ENCODE data around the gene PCDHGA8.
A peak's percentile ranks its signal among the peaks of the same experiment; 100 is the strongest.

PCDHGA8 gene

DNA sequence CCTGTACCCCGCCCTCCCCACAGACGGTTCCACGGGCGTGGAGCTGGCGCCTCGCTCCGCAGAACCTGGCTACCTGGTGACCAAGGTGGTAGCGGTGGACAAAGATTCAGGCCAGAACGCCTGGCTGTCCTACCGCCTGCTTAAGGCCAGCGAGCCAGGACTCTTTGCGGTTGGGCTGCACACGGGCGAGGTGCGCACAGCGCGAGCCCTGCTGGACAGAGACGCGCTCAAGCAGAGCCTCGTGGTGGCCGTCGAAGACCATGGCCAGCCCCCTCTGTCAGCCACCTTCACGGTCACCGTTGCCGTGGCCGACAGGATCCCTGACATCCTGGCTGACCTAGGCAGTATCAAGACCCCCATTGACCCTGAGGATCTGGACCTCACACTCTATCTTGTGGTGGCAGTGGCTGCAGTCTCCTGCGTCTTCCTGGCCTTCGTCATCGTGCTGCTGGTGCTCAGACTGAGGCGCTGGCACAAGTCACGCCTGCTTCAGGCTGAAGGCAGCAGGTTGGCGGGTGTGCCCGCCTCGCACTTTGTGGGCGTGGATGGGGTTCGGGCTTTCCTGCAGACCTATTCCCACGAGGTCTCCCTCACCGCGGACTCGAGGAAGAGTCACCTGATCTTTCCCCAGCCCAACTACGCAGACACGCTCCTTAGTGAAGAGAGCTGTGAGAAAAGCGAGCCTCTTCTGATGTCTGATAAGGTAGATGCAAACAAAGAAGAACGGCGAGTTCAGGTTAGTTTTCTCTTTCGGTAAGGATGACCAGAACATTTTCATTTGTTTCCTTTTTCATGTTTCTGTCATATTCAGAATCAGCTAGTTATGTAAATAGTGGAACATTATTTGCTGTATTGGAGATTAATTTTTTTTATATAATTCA is 26.2 kb upstream of the PCDHGA8 start:
- Histone ChIP-seq H3K27me3 (ENCODE audit: control insufficient read depth in 1 of 2, insufficient read depth in 1 of 2, low read length in 2 of 2) (peaks cover 0 to 4% of the 10 kb centered on the region in 2 experiments), H3K4ac (ENCODE audit: low read depth in 1 of 2, low read length in 2 of 2) (no peak overlapping the region), H3K18ac (ENCODE audit: low read depth in 1 of 2, low read length in 2 of 2) (no peak overlapping the region), H4K8ac (ENCODE audit: low read length) (no peak overlapping the region), H3K23ac (ENCODE audit: low read length in 2 of 2) (no peak overlapping the region), H4K91ac (ENCODE audit: low read length) (no peak overlapping the region), H3K14ac (ENCODE audit: low read length in 2 of 2) (no peak overlapping the region), H3K79me1 (replicated peaks; ENCODE audit: low read length, poor library complexity, severe bottlenecking) (no peaks in the 10 kb centered on the region), H2BK120ac (ENCODE audit: low read depth, low read length) (no peak overlapping the region), H3K4me3 (ENCODE audit: insufficient read depth in 1 of 2, low read depth in 1 of 2, low read length in 2 of 2) (no peak overlapping the region), H3K4me1 (ENCODE audit: control insufficient read depth, insufficient read depth, low read depth, low read length) (no peaks in the 10 kb centered on the region), H3K27ac (ENCODE audit: low read length, poor library complexity, severe bottlenecking) (no peak overlapping the region), H3K9ac (ENCODE audit: low read length) (no peak overlapping the region), H3K36me3 (ENCODE audit: control insufficient read depth in 1 of 2, insufficient read depth in 2 of 2, low read depth in 1 of 2, low read length in 2 of 2) (no peaks in the 10 kb centered on the region), H2AFZ (ENCODE audit: low read depth, low read length) (no peak overlapping the region), H2AK5ac (ENCODE audit: low read length, severe bottlenecking) (no peak overlapping the region), H2BK15ac (ENCODE audit: low read depth, poor library complexity, severe bottlenecking) (no peak overlapping the region), H3K9me3 (ENCODE audit: control insufficient read depth, low read length) (peaks cover 58% of the 10 kb centered on the region), H3K4me2 (ENCODE audit: low read length, poor library complexity, severe bottlenecking) (no peak overlapping the region), H2BK12ac (ENCODE audit: low read length in 2 of 2) (no peak overlapping the region), H2BK5ac (ENCODE audit: low read depth, low read length, poor library complexity, severe bottlenecking) (no peak overlapping the region)
- DNase-seq: no peak
- 93% methylated on average over 45 of the region's 46 CpGs for WGBS

GRCh38 chr5:141369994-141370848 is 22.2 kb upstream of the PCDHGA8 start, which contains the start of gene PCDHGB3:
PCDHGB3 (plus strand) TSS chr5:141370242; CDS start chr5:141370395, 153 bp downstream.
- Histone ChIP-seq H3K27ac (ENCODE audit: low read length, poor library complexity, severe bottlenecking) (no peak within 1 kb of the TSS), H4K8ac (ENCODE audit: low read length) (no peak within 1 kb of the TSS)
- WGBS: 91% methylated on average over 32 of the region's 32 CpGs

DNA sequence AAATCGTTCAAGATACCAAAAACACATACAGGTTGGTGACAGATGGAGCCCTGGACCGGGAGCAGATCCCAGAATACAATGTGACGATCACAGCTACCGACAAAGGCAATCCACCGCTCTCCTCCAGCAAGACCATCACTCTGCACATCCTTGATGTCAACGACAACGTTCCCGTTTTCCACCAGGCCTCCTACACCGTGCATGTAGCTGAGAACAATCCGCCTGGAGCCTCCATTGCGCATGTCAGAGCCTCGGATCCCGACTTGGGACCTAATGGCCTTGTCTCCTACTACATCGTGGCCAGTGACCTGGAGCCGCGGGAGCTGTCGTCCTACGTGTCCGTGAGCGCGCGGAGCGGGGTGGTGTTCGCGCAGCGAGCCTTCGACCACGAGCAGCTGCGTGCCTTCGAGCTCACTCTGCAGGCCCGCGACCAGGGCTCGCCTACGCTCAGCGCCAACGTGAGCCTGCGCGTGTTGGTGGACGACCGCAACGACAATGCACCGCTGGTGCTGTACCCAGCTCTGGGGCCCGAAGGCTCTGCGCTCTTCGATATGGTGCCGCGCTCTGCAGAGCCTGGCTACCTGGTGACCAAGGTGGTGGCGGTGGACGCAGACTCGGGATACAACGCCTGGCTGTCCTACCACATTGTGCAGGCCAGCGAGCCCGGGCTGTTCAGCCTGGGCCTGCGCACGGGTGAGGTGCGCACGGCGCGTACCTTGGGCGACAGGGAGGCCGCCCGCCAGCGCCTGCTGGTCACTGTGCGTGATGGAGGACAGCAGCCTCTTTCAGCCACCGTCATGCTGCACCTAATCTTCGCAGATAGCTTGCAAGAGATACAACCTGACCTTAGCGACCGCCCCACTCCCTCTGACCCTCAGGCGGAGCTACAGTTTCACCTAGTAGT is 20.6 kb upstream of the PCDHGA8 start:
- H3K4me1 ChIP-seq (ENCODE audit: control insufficient read depth, insufficient read depth, low read depth, low read length): no peaks in the 10 kb centered on the region
- H4K91ac ChIP-seq (ENCODE audit: low read length): no peak overlapping the region
- no peak overlapping the region for H3K23ac ChIP-seq (ENCODE audit: low read length in 2 of 2)
- H3K4me3 ChIP-seq (ENCODE audit: insufficient read depth in 1 of 2, low read depth in 1 of 2, low read length in 2 of 2): peak overlapping the region; percentile 30 to 31
- H3K9ac ChIP-seq (ENCODE audit: low read length): no peak overlapping the region
- peaks cover 0 to 13% of the 10 kb centered on the region in 2 experiments for H3K27me3 ChIP-seq (ENCODE audit: control insufficient read depth in 1 of 2, insufficient read depth in 1 of 2, low read length in 2 of 2)
- H3K36me3 ChIP-seq (ENCODE audit: control insufficient read depth in 1 of 2, insufficient read depth in 2 of 2, low read depth in 1 of 2, low read length in 2 of 2): peaks cover 0 to 8% of the 10 kb centered on the region in 2 experiments
- no peak overlapping the region for H4K8ac ChIP-seq (ENCODE audit: low read length)
- no peak for DNase-seq
- H2BK120ac ChIP-seq (ENCODE audit: low read depth, low read length): no peak overlapping the region
- H3K9me3 ChIP-seq (ENCODE audit: control insufficient read depth, low read length): peaks cover 48% of the 10 kb centered on the region
- no peaks in the 10 kb centered on the region for H3K79me1 ChIP-seq (replicated peaks; ENCODE audit: low read length, poor library complexity, severe bottlenecking)
- H3K27ac ChIP-seq (ENCODE audit: low read length, poor library complexity, severe bottlenecking): no peak overlapping the region
- H3K14ac ChIP-seq (ENCODE audit: low read length in 2 of 2): no peak overlapping the region
- no peak overlapping the region for H3K18ac ChIP-seq (ENCODE audit: low read depth in 1 of 2, low read length in 2 of 2)
- no peak overlapping the region for H2AK5ac ChIP-seq (ENCODE audit: low read length, severe bottlenecking)
- H3K4me2 ChIP-seq (ENCODE audit: low read length, poor library complexity, severe bottlenecking): no peak overlapping the region
- no peak overlapping the region for H2BK5ac ChIP-seq (ENCODE audit: low read depth, low read length, poor library complexity, severe bottlenecking)
- no peak overlapping the region for H3K4ac ChIP-seq (ENCODE audit: low read depth in 1 of 2, low read length in 2 of 2)
- WGBS: 94% methylated on average over 69 of the region's 69 CpGs
- H2BK15ac ChIP-seq (ENCODE audit: low read depth, poor library complexity, severe bottlenecking): no peak overlapping the region
- no peak overlapping the region for H2AFZ ChIP-seq (ENCODE audit: low read depth, low read length)
- no peak overlapping the region for H2BK12ac ChIP-seq (ENCODE audit: low read length in 2 of 2)

More at GRCh38 chr5:141369994-141370848, 22.2 kb upstream of the PCDHGA8 start, which contains the start of gene PCDHGB3:
- Histone ChIP-seq H2BK120ac (ENCODE audit: low read depth, low read length) (no peak within 1 kb of the TSS), H4K91ac (ENCODE audit: low read length) (no peak within 1 kb of the TSS), H2BK5ac (ENCODE audit: low read depth, low read length, poor library complexity, severe bottlenecking) (no peak within 1 kb of the TSS), H3K23ac (ENCODE audit: low read length in 2 of 2) (no peak within 1 kb of the TSS), H3K4ac (ENCODE audit: low read depth in 1 of 2, low read length in 2 of 2) (no peak within 1 kb of the TSS), H2AK5ac (ENCODE audit: low read length, severe bottlenecking) (no peak within 1 kb of the TSS), H3K4me1 (ENCODE audit: control insufficient read depth, insufficient read depth, low read depth, low read length) (no peaks in the 10 kb centered on the region), H3K14ac (ENCODE audit: low read length in 2 of 2) (no peak within 1 kb of the TSS), H3K36me3 (ENCODE audit: control insufficient read depth in 1 of 2, insufficient read depth in 2 of 2, low read depth in 1 of 2, low read length in 2 of 2) (peaks cover 0 to 8% of the 10 kb centered on the region in 2 experiments), H3K27me3 (ENCODE audit: control insufficient read depth in 1 of 2, insufficient read depth in 1 of 2, low read length in 2 of 2) (peaks cover 0 to 13% of the 10 kb centered on the region in 2 experiments), H2BK15ac (ENCODE audit: low read depth, poor library complexity, severe bottlenecking) (no peak within 1 kb of the TSS), H3K9ac (ENCODE audit: low read length) (peak within 1 kb of the TSS; percentile 45), H3K4me2 (ENCODE audit: low read length, poor library complexity, severe bottlenecking) (no peak within 1 kb of the TSS), H3K79me1 (replicated peaks; ENCODE audit: low read length, poor library complexity, severe bottlenecking) (no peaks in the 10 kb centered on the region), H3K4me3 (ENCODE audit: insufficient read depth in 1 of 2, low read depth in 1 of 2, low read length in 2 of 2) (peak within 1 kb of the TSS in 1 of 2 experiments; percentile 71), H2BK12ac (ENCODE audit: low read length in 2 of 2) (no peak within 1 kb of the TSS), H2AFZ (ENCODE audit: low read depth, low read length) (no peak within 1 kb of the TSS), H3K9me3 (ENCODE audit: control insufficient read depth, low read length) (peaks cover 55% of the 10 kb centered on the region), H3K18ac (ENCODE audit: low read depth in 1 of 2, low read length in 2 of 2) (no peak within 1 kb of the TSS)
- DNase-seq: no peak

Data from mesenchymal stem cell (in vitro differentiated cells and primary cell).